ENCODE data around the gene SEC14L2. TPM values are rescaled to one million over a fixed set of nuclear protein-coding genes. Genes with fewer than 3 reads are reported as not detected.
"Not testable (repeated sequence)": the region's sequence is repeated elsewhere in the genome, so short reads cannot be mapped to it uniquely, and the experiment has no call there.

Gene SEC14L2
- total RNA-seq, 4 donors from 2014 or later: 3.0 to 8.8 (median 5.0) TPM

GRCh38 chr22:30402028-30402765 lies 5.4 kb downstream of the SEC14L2 start:
- ATAC-seq (ENCODE audit: low FRiP score): no peak
- no peak for DNase-seq (ENCODE audit: low spot score)
- TF ChIP-seq CTCF (IDR thresholded peaks at IDR 0.05): no peak

- ATAC-seq (ENCODE audit: low FRiP score); DNase-seq (ENCODE audit: low spot score): not testable (repeated sequence)
These were observed 5.9 kb downstream of the SEC14L2 start for GRCh38 chr22:30402766-30403104.

- ATAC-seq (ENCODE audit: low FRiP score): no peak
These were observed 7.5 kb downstream of the SEC14L2 start for GRCh38 chr22:30404307-30404706.

GRCh38 chr22:30405731-30406130 lies 8.9 kb downstream of the SEC14L2 start:
- ATAC-seq (ENCODE audit: low FRiP score) (no peak), DNase-seq (ENCODE audit: low spot score) (no peak)
- TF ChIP-seq CTCF (IDR thresholded peaks at IDR 0.05): no peak

More at GRCh38 chr22:30404307-30404706, 7.5 kb downstream of the SEC14L2 start:
- DNase-seq (ENCODE audit: low spot score): no peak
- TF ChIP-seq CTCF (IDR thresholded peaks at IDR 0.05): no peak

- ATAC-seq (ENCODE audit: low FRiP score) (no peak), DNase-seq (ENCODE audit: low spot score) (no peak)
- no peak for TF ChIP-seq CTCF (IDR thresholded peaks at IDR 0.05)
These were observed 9.6 kb downstream of the SEC14L2 start for GRCh38 chr22:30406400-30406799.

GRCh38 chr22:30408388-30409102 lies 11.7 kb downstream of the SEC14L2 start:
- no peak for ATAC-seq (ENCODE audit: low FRiP score)
- DNase-seq (ENCODE audit: low spot score): no peak
- no peak for TF ChIP-seq CTCF (IDR thresholded peaks at IDR 0.05)

- ATAC-seq (ENCODE audit: low FRiP score): no peak
- DNase-seq (ENCODE audit: low spot score): no peak
- no peak for TF ChIP-seq CTCF (IDR thresholded peaks at IDR 0.05)
These were observed 15.0 kb downstream of the SEC14L2 start for GRCh38 chr22:30411780-30412179.

Data from omental fat pad (tissue), 4 donors.